Urinary bladder (tissue), 4 donors: Measurements from ENCODE around the gene DTX3. TPM values are rescaled to one million over a fixed set of nuclear protein-coding genes. Genes with fewer than 3 reads are reported as not detected.

ENCODE experiments used
- DNase-seq: peaks from one replicate; pipeline ENCODE4 v3.0.0-alpha.2; 2015; ENCODE audit errors: extremely low spot score
- H3K27ac ChIP-seq: one replicate; pipeline ENCODE4 v1.5.1; 2013; ENCODE audit warnings: low read depth, mild to moderate bottlenecking, moderate library complexity
- H3K36me3 ChIP-seq: one replicate; pipeline ENCODE4 v1.6.1; 2013; ENCODE audit warnings: mild to moderate bottlenecking, moderate library complexity; ENCODE audit not compliant: insufficient read depth
- H3K4me1 ChIP-seq: one replicate; pipeline ENCODE4 v1.6.1; 2013; ENCODE audit warnings: mild to moderate bottlenecking, moderate library complexity; ENCODE audit not compliant: insufficient read depth
- H3K4me3 ChIP-seq: one replicate; pipeline ENCODE4 v1.5.1; 2013; ENCODE audit warnings: low read depth, low read length
- WGBS: extraction: QIAGEN DNeasy Blood & Tissue Kit; methylation state at CpG from one replicate; pipeline ENCODE4 v1.1.7; 2013; 5-methylcytosine and 5-hydroxymethylcytosine counted together
- polyA plus RNA-seq: library from polyadenylated mRNA; stranded (reverse); fragments of 200-250 nt; gene quantifications from one replicate; pipeline ENCODE4 v1.2.3, GENCODE V29; 2013
- total RNA-seq: library from RNA; depleted of rRNA; stranded (reverse); fragments of >200 nt; gene quantifications from one replicate; pipeline ENCODE4 v1.2.3, GENCODE V29; 2014
- donor health status: healthy with polysubstance abuse.
- donor health status: healthy.

Gene DTX3
- total and polyA plus RNA-seq, 2 donors, result 29.8 to 64.3 TPM

DNA sequence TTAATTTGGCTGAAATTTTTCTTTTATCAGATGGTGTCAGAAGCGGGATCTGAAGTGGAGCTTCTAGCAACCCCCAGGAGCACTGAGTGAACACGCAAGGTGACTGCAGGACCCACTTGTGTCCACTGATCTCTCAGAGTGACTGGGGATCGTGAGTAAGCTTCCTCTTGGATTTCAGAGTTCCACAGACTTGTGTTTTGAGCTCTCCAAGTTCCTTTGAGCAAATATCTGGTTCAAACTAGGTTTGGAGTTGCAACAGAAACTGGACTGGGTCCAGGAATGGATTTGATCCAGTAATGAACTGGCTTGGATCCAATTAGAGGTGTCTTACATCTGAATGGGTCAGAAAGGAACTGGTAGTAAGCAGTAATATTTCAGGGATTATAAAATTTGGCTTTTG lies 53.1 kb downstream of the DTX3 start:
- Histone ChIP-seq H3K4me1 (no peaks in the 10 kb centered on the region), H3K27ac (no peak overlapping the region), H3K36me3 (no peaks in the 10 kb centered on the region), H3K4me3 (no peak overlapping the region)
- DNase-seq, result no peak
- WGBS, result 55% methylated on average over 3 of the region's 3 CpGs

DNA sequence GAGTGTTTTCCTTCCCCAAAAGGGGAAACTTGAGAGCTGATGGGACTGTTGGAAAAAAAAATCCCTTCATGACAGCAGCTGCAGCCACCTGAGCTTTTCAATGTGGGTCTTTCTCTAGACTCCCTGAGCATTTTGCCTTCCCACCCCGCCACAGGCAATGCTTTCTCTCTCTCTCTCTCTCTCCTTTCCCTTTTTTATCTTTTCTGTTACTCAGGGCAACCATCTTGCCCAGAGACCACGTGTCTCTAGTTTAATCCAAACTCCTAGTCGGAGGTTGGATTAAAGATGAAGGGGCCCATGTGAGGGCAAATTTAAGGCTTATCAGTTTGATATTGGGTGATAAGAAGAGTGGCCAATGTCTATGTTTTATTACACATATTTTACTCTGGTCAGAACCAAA lies 54.3 kb downstream of the DTX3 start:
- Histone ChIP-seq H3K4me1 (no peaks in the 10 kb centered on the region), H3K4me3 (no peak overlapping the region), H3K27ac (no peak overlapping the region), H3K36me3 (no peaks in the 10 kb centered on the region)
- 32% methylated on average over 3 of the region's 3 CpGs for WGBS
- no peak for DNase-seq

Other genes starting within 250 kb of the DTX3 start
- gene R3HDM2, start 173.8 kb upstream of the DTX3 start, total RNA-seq, result 37.0 TPM
- gene R3HDM2, start 173.8 kb upstream of the DTX3 start, polyA plus RNA-seq, result 28.0 TPM
- not detected for gene INHBC, start 170.0 kb upstream of the DTX3 start, total RNA-seq
- gene INHBC, start 170.0 kb upstream of the DTX3 start, polyA plus RNA-seq, result 0.05 TPM
- gene INHBE, start 149.5 kb upstream of the DTX3 start, total RNA-seq, result not detected
- 0.09 TPM for gene INHBE, start 149.5 kb upstream of the DTX3 start, polyA plus RNA-seq
- gene GLI1, start 145.0 kb upstream of the DTX3 start, total RNA-seq, result 11.5 TPM
- 11.5 TPM for gene GLI1, start 145.0 kb upstream of the DTX3 start, polyA plus RNA-seq
- 2.9 TPM for gene ARHGAP9, start 125.0 kb upstream of the DTX3 start, total RNA-seq
- 5.2 TPM for gene ARHGAP9, start 125.0 kb upstream of the DTX3 start, polyA plus RNA-seq
- gene MARS1, start 116.8 kb upstream of the DTX3 start, total RNA-seq, result 55.1 TPM
- gene MARS1, start 116.8 kb upstream of the DTX3 start, polyA plus RNA-seq, result 59.9 TPM
- 15.4 TPM for gene DDIT3, start 84.3 kb upstream of the DTX3 start, total RNA-seq
- gene DDIT3, start 84.3 kb upstream of the DTX3 start, polyA plus RNA-seq, result 58.0 TPM
- gene MBD6, start 82.0 kb upstream of the DTX3 start, total RNA-seq, result 9.6 TPM
- gene MBD6, start 82.0 kb upstream of the DTX3 start, polyA plus RNA-seq, result 31.1 TPM
- 70.8 TPM for gene DCTN2, start 57.6 kb upstream of the DTX3 start, total RNA-seq
- gene DCTN2, start 57.6 kb upstream of the DTX3 start, polyA plus RNA-seq, result 195 TPM
- gene KIF5A, start 54.8 kb upstream of the DTX3 start, total RNA-seq, result 1.5 TPM
- gene KIF5A, start 54.8 kb upstream of the DTX3 start, polyA plus RNA-seq, result 1.3 TPM
- gene PIP4K2C, start 13.6 kb upstream of the DTX3 start, total RNA-seq, result 9.5 TPM
- gene PIP4K2C, start 13.6 kb upstream of the DTX3 start, polyA plus RNA-seq, result 26.8 TPM
- 64.1 TPM for gene ARHGEF25, start 6.6 kb downstream of the DTX3 start, total RNA-seq
- gene ARHGEF25, start 6.6 kb downstream of the DTX3 start, polyA plus RNA-seq, result 158 TPM
- 3.6 TPM for gene B4GALNT1, start 28.4 kb downstream of the DTX3 start, total RNA-seq
- 2.7 TPM for gene B4GALNT1, start 28.4 kb downstream of the DTX3 start, polyA plus RNA-seq
- 137 TPM for gene OS9, start 89.3 kb downstream of the DTX3 start, total RNA-seq
- 257 TPM for gene OS9, start 89.3 kb downstream of the DTX3 start, polyA plus RNA-seq
- gene AGAP2, start 133.9 kb downstream of the DTX3 start, total RNA-seq, result 1.4 TPM
- gene AGAP2, start 133.9 kb downstream of the DTX3 start, polyA plus RNA-seq, result 1.8 TPM
- gene TSPAN31, start 140.2 kb downstream of the DTX3 start, total RNA-seq, result 42.1 TPM
- gene TSPAN31, start 140.2 kb downstream of the DTX3 start, polyA plus RNA-seq, result 48.6 TPM
- 71.7 TPM for gene CDK4, start 147.5 kb downstream of the DTX3 start, total RNA-seq
- 89.9 TPM for gene CDK4, start 147.5 kb downstream of the DTX3 start, polyA plus RNA-seq
- 4.0 TPM for gene MARCHF9, start 150.3 kb downstream of the DTX3 start, total RNA-seq
- 12.2 TPM for gene MARCHF9, start 150.3 kb downstream of the DTX3 start, polyA plus RNA-seq
- gene CYP27B1, start 162.3 kb downstream of the DTX3 start, total RNA-seq, result 0.16 TPM
- gene CYP27B1, start 162.3 kb downstream of the DTX3 start, polyA plus RNA-seq, result 0.57 TPM
- 4.9 TPM for gene METTL1, start 167.3 kb downstream of the DTX3 start, total RNA-seq
- 16.1 TPM for gene METTL1, start 167.3 kb downstream of the DTX3 start, polyA plus RNA-seq
- 11.9 TPM for gene EEF1AKMT3, start 167.8 kb downstream of the DTX3 start, total RNA-seq
- gene EEF1AKMT3, start 167.8 kb downstream of the DTX3 start, polyA plus RNA-seq, result 9.7 TPM
- gene TSFM, start 178.0 kb downstream of the DTX3 start, total RNA-seq, result 15.9 TPM
- gene TSFM, start 178.0 kb downstream of the DTX3 start, polyA plus RNA-seq, result 36.3 TPM
- gene AVIL, start 213.9 kb downstream of the DTX3 start, total RNA-seq, result 6.1 TPM
- 2.7 TPM for gene AVIL, start 213.9 kb downstream of the DTX3 start, polyA plus RNA-seq
- 80.2 TPM for gene CTDSP2, start 241.9 kb downstream of the DTX3 start, total RNA-seq
- gene CTDSP2, start 241.9 kb downstream of the DTX3 start, polyA plus RNA-seq, result 145 TPM